Tibial nerve (tissue), 4 donors: Measurements from ENCODE around the gene SAC3D1. TPM values are rescaled to one million over a fixed set of nuclear protein-coding genes. Genes with fewer than 3 reads are reported as not detected.

Source experiments
- DNase-seq, 2 donors: peaks; one replicate each; pipeline ENCODE4 v3.0.0-alpha.2; 2019; ENCODE audit warnings: low spot score in 2 of 2
- H3K27ac ChIP-seq, 4 donors: fragments of 200-600 bp; sonication (generic) in 3 of 4; one replicate each; pipeline ENCODE4 v1.5.1; 2017 to 2019; ENCODE audit warnings: mild to moderate bottlenecking in 1 of 4
- H3K27me3 ChIP-seq, 2 donors: fragments of 200-600 bp; sonication (generic) in 1 of 2; one replicate each; pipeline versions ENCODE4 v1.5.1 to v1.6.0; 2017 to 2019
- H3K36me3 ChIP-seq, 3 donors: fragments of 200-600 bp; sonication (generic); one replicate each; pipeline ENCODE4 v1.5.1; 2018 to 2019
- H3K4me1 ChIP-seq, 4 donors: fragments of 200-600 bp; sonication (generic) in 3 of 4; one replicate each; pipeline ENCODE4 v1.5.1; 2017 to 2019
- H3K4me3 ChIP-seq, 4 donors: fragments of 200-600 bp; sonication (generic) in 3 of 4; one replicate each; pipeline ENCODE4 v1.5.1; 2017 to 2019; ENCODE audit warnings: mild to moderate bottlenecking in 1 of 4, moderate library complexity in 1 of 4
- H3K9me3 ChIP-seq, 4 donors: fragments of 200-600 bp; sonication (generic) in 3 of 4; one replicate each; pipeline ENCODE4 v1.5.1; 2017 to 2019
- EP300 ChIP-seq, 2 donors: sonication (generic); formaldehyde crosslinking; IDR thresholded peaks; one replicate each; pipeline ENCODE4 v1.6.1; 2017; ENCODE audit warnings: antibody characterized with exemption in 2 of 2, mild to moderate bottlenecking in 1 of 2
- POLR2A ChIP-seq, 2 donors: fragments of 450-650 bp; IDR thresholded peaks; one replicate each; pipeline ENCODE4 v1.6.1; 2017; ENCODE audit warnings: antibody characterized with exemption in 2 of 2, mild to moderate bottlenecking in 2 of 2, moderate library complexity in 2 of 2
- WGBS, 2 donors: methylation state at CpG; one replicate each; pipeline ENCODE4 v1.1.5; 2018; 5-methylcytosine and 5-hydroxymethylcytosine counted together
- total RNA-seq, 4 donors: library from RNA; depleted of rRNA; stranded (reverse); fragments of >200 nt; gene quantifications; one replicate each; pipeline ENCODE4 v1.1.0, GENCODE V29; 2016
- TF ChIP-seq, protein P1 (sequence below), 5 experiments: fragments of 200-600 bp in 3 of 5; fragments of 450-650 bp in 2 of 5; sonication (generic) in 3 of 5; IDR thresholded peaks; one replicate each; pipeline ENCODE4 v1.5.1; 2016 to 2019; ENCODE audit warnings: antibody characterized with exemption in 5 of 5, mild to moderate bottlenecking in 3 of 5, moderate library complexity in 2 of 5

SAC3D1 gene
- total RNA-seq, 4 donors from 2014 or later: 10.6 to 16.3 (median 14.1) TPM

- no peak overlapping the region for H3K27ac ChIP-seq
- 68 to 72% methylated on average over 7 of the region's 7 CpGs for WGBS, 2 donors
- DNase-seq: no peak
Observed at GRCh38 chr11:65008016-65008415, 33.0 kb upstream of the SAC3D1 start.

GRCh38 chr11:65008873-65009272 is 32.1 kb upstream of the SAC3D1 start:
- Histone ChIP-seq H3K4me3 (no peak overlapping the region), H3K9me3 (no peaks in the 10 kb centered on the region), H3K36me3 (no peaks in the 10 kb centered on the region), H3K4me1 (peaks cover 0 to 7% (median 4%) of the 10 kb centered on the region in 4 donors), H3K27me3 (no peaks in the 10 kb centered on the region), H3K27ac (no peak overlapping the region)
- TF ChIP-seq POLR2A (IDR thresholded peaks at IDR 0.05) (no peak), EP300 (IDR thresholded peaks at IDR 0.05) (no peak)
- TF ChIP-seq, protein P1, sequence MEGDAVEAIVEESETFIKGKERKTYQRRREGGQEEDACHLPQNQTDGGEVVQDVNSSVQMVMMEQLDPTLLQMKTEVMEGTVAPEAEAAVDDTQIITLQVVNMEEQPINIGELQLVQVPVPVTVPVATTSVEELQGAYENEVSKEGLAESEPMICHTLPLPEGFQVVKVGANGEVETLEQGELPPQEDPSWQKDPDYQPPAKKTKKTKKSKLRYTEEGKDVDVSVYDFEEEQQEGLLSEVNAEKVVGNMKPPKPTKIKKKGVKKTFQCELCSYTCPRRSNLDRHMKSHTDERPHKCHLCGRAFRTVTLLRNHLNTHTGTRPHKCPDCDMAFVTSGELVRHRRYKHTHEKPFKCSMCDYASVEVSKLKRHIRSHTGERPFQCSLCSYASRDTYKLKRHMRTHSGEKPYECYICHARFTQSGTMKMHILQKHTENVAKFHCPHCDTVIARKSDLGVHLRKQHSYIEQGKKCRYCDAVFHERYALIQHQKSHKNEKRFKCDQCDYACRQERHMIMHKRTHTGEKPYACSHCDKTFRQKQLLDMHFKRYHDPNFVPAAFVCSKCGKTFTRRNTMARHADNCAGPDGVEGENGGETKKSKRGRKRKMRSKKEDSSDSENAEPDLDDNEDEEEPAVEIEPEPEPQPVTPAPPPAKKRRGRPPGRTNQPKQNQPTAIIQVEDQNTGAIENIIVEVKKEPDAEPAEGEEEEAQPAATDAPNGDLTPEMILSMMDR (IDR thresholded peaks at IDR 0.05): no peak
- no peak for DNase-seq
- WGBS, 2 donors: 68 to 82% methylated on average over 2 of the region's 2 CpGs

More at GRCh38 chr11:65008016-65008415, 33.0 kb upstream of the SAC3D1 start:
- Histone ChIP-seq H3K9me3 (no peaks in the 10 kb centered on the region), H3K4me1 (peaks cover 0 to 2% (median under 1%) of the 10 kb centered on the region in 4 donors), H3K4me3 (no peak overlapping the region), H3K36me3 (no peaks in the 10 kb centered on the region), H3K27me3 (no peaks in the 10 kb centered on the region)
- TF ChIP-seq EP300 (IDR thresholded peaks at IDR 0.05) (no peak), POLR2A (IDR thresholded peaks at IDR 0.05) (no peak)
- TF ChIP-seq, protein P1 (IDR thresholded peaks at IDR 0.05): no peak

- peaks cover 0 to 5% (median 0%) of the 10 kb centered on the region in 3 donors for H3K36me3 ChIP-seq
- H3K27ac ChIP-seq: peak overlapping the region; percentile 94 to 100 (median 95)
- no peaks in the 10 kb centered on the region for H3K9me3 ChIP-seq
- peak in 1 of 2 donors; percentile 65 for TF ChIP-seq EP300 (IDR thresholded peaks at IDR 0.05)
- TF ChIP-seq POLR2A (IDR thresholded peaks at IDR 0.05): peak; percentile 37 to 70
- TF ChIP-seq, protein P1 (IDR thresholded peaks at IDR 0.05): peak in 4 of 5 experiments; percentile 76 to 83 (median 80)
- peak; percentile 85 to 91 for DNase-seq
- H3K27me3 ChIP-seq: no peaks in the 10 kb centered on the region
- peaks cover 0 to 30% (median 15%) of the 10 kb centered on the region in 4 donors for H3K4me1 ChIP-seq
- 15 to 17% methylated on average over 15 to 18 of the region's 22 CpGs for WGBS, 2 donors
- H3K4me3 ChIP-seq: peak overlapping the region; percentile 67 to 93 (median 84)
Observed at GRCh38 chr11:65013130-65013887, 27.7 kb upstream of the SAC3D1 start.

DNA sequence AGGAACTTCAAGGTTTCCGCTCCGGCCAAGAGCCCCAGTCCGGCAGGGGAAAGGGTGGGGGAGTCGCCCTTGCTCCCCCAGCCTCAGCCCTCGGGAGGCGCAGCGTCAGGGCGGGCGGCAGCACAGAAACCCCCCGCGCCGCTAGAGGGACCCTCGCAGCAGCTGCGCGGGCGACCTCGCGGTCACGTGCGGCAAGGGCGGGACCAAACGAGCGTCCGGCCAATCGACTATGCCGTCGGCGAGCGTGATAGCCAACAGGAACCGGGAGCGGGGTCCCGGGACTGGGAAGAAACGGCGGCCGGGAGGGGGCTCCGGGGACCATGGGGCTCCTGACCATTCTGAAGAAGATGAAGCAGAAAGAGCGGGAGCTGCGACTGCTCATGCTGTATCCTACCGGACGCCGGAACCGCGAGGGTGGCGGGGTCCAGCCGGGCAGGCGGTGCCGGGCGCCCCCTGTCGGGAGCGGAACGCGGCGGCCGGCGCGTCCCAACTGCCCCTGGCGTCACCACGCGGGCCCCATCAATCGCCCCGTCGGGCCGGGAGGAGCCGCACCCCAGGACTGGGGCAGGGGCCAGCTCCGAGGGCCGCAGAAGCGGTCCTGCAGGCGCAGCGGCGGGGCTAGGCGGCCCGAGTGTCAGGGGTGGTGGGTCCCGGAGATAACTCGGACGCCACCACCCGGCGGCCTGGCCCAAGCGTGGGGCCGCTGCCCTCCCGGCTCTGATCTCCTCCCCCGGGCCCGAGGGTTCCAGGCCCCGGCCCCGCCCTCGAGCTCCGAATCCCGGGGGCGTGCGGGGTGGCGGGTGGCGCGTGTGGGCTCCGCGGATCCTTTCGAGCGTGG is 26.9 kb upstream of the SAC3D1 start, which contains the start of gene ARL2:
ARL2 (plus strand) TSS at position 273 of the 838 bp plus-strand sequence; CDS start at position 321, 48 bp downstream.
- no peaks in the 10 kb centered on the region for H3K27me3 ChIP-seq
- peaks cover 0 to 30% (median 15%) of the 10 kb centered on the region in 4 donors for H3K4me1 ChIP-seq
- peaks cover 0 to 13% (median 0%) of the 10 kb centered on the region in 3 donors for H3K36me3 ChIP-seq
- peak; percentile 78 to 80 for DNase-seq
- peak within 1 kb of the TSS; percentile 94 to 100 (median 95) for H3K27ac ChIP-seq
- 0 to 1% methylated on average over 36 to 60 of the region's 96 CpGs for WGBS, 2 donors
- peak within 1 kb of the TSS; percentile 67 to 93 (median 84) for H3K4me3 ChIP-seq
- TF ChIP-seq EP300 (IDR thresholded peaks at IDR 0.05) (peak in 1 of 2 donors; percentile 60), POLR2A (IDR thresholded peaks at IDR 0.05) (peak in 1 of 2 donors; percentile 26)
- TF ChIP-seq, protein P1 (IDR thresholded peaks at IDR 0.05): peak; percentile 93 to 98 (median 98)
- no peaks in the 10 kb centered on the region for H3K9me3 ChIP-seq
